Measurements from ENCODE around the gene SH3BP5L.
A peak's percentile ranks its signal among the peaks of the same experiment; 100 is the strongest.

SH3BP5L gene

DNA sequence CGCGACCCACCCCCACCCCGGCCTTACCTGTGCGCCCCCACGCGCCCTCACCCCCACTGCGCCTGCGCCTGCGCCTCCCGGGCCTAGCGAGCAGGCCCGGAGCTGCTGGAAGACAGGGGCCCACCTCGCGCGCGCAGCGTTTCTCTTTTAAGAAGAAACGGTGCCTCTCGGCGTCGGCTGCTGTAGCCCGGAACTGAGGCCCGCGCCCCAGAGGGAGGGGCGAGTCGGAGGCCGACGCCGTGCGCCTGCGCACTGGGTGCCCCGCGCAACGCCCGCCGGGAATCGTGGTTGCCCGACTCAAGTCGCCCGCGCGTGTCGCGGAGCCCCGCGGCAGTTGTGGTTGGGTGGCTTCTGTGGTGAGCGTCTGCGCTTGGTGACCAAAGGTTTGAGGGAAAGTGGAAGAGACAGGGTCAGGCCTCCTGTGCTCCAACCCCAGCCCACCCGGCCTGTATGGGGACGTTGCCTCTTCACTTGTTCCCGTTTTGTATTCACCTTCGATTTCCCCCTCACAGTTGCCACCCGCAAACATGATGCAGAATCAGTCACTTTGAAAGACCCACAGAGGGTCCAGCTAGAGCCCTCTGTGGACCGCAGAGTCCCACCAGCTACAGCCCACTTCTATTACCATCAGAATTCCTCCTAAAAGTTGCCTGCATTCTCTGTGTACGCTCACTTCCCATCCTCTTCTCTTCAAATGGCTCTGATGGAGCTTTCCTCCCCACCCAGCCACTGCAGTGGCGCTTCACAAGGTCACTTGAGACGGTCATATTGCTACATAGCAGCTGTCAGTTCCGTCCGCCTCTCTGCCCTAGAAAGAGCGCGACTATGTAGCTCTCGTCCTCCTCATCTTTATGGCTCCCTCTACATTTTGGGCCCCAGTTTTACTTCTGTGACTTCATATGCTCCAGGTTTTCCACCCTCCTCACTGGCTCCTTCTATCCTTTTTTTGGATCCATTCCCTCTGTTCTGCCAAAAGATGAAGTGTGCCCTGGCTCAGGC, 33.5 kb upstream of the SH3BP5L start, which contains the start of gene ZNF692:
Gene ZNF692, minus strand, starts transcription at position 195 of the 999 bp plus-strand sequence. CDS start 776 bp downstream, outside the sequence.
- no peaks in the 10 kb centered on the region for H3K27me3 ChIP-seq (replicated peaks; ENCODE audit: control insufficient read depth, insufficient read depth, low read length, poor library complexity, severe bottlenecking)
- peak within 1 kb of the TSS; percentile 73 for H3K27ac ChIP-seq (ENCODE audit: insufficient read depth, low read length, poor library complexity, severe bottlenecking)
- peak; percentile 92 to 95 (median 93) for DNase-seq
- H3K36me3 ChIP-seq (ENCODE audit: control insufficient read depth, insufficient read depth, low read length), result no peaks in the 10 kb centered on the region
- H3K4me3 ChIP-seq (ENCODE audit: insufficient read depth, low read depth, low read length, poor library complexity, severe bottlenecking), result peak within 1 kb of the TSS; percentile 53
- no peaks in the 10 kb centered on the region for H3K9me3 ChIP-seq (ENCODE audit: control insufficient read depth, low read length)
- H3K4me1 ChIP-seq (ENCODE audit: control insufficient read depth, insufficient read depth, low read length, poor library complexity, severe bottlenecking), result peaks cover 31% of the 10 kb centered on the region

GRCh38 chr1:248858096-248858890, 32.6 kb upstream of the SH3BP5L start:
- Histone ChIP-seq H3K27ac (ENCODE audit: insufficient read depth, low read length, poor library complexity, severe bottlenecking) (peak overlapping the region; percentile 73), H3K4me1 (ENCODE audit: control insufficient read depth, insufficient read depth, low read length, poor library complexity, severe bottlenecking) (peaks cover 26% of the 10 kb centered on the region), H3K36me3 (ENCODE audit: control insufficient read depth, insufficient read depth, low read length) (no peaks in the 10 kb centered on the region), H3K27me3 (replicated peaks; ENCODE audit: control insufficient read depth, insufficient read depth, low read length, poor library complexity, severe bottlenecking) (no peaks in the 10 kb centered on the region), H3K9me3 (ENCODE audit: control insufficient read depth, low read length) (no peaks in the 10 kb centered on the region), H3K4me3 (ENCODE audit: insufficient read depth, low read depth, low read length, poor library complexity, severe bottlenecking) (peak overlapping the region; percentile 53)
- peak in 2 of 3 donors; percentile 9 to 21 for DNase-seq

DNA sequence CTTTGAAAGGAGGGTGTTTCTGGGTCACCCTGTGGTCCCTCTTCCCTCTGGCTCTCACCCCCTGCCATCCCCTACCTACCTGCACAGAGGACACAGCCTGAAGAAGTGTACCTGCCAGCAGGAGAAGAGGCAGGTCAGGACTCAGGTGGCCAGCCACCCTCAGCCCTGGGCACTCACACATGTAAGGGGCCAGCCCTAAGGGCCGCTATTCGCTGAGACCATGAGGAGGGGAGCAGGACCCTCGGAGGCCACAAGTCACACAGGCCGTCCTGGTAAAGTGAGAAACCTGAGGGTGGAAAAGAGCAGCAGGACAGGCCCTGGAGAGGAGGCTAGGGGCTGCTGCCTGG, 32.0 kb upstream of the SH3BP5L start:
- Histone ChIP-seq H3K36me3 (ENCODE audit: control insufficient read depth, insufficient read depth, low read length) (no peaks in the 10 kb centered on the region), H3K27me3 (replicated peaks; ENCODE audit: control insufficient read depth, insufficient read depth, low read length, poor library complexity, severe bottlenecking) (no peaks in the 10 kb centered on the region), H3K27ac (ENCODE audit: insufficient read depth, low read length, poor library complexity, severe bottlenecking) (no peak overlapping the region), H3K9me3 (ENCODE audit: control insufficient read depth, low read length) (no peaks in the 10 kb centered on the region), H3K4me3 (ENCODE audit: insufficient read depth, low read depth, low read length, poor library complexity, severe bottlenecking) (peak overlapping the region; percentile 53), H3K4me1 (ENCODE audit: control insufficient read depth, insufficient read depth, low read length, poor library complexity, severe bottlenecking) (peaks cover 23% of the 10 kb centered on the region)
- no peak for DNase-seq

GRCh38 chr1:248857201-248857600, 31.5 kb upstream of the SH3BP5L start:
- H3K9me3 ChIP-seq (ENCODE audit: control insufficient read depth, low read length), result no peaks in the 10 kb centered on the region
- H3K27me3 ChIP-seq (replicated peaks; ENCODE audit: control insufficient read depth, insufficient read depth, low read length, poor library complexity, severe bottlenecking), result no peaks in the 10 kb centered on the region
- no peak overlapping the region for H3K4me3 ChIP-seq (ENCODE audit: insufficient read depth, low read depth, low read length, poor library complexity, severe bottlenecking)
- no peak overlapping the region for H3K27ac ChIP-seq (ENCODE audit: insufficient read depth, low read length, poor library complexity, severe bottlenecking)
- DNase-seq, result no peak
- H3K4me1 ChIP-seq (ENCODE audit: control insufficient read depth, insufficient read depth, low read length, poor library complexity, severe bottlenecking), result peaks cover 19% of the 10 kb centered on the region
- H3K36me3 ChIP-seq (ENCODE audit: control insufficient read depth, insufficient read depth, low read length), result no peaks in the 10 kb centered on the region

- Histone ChIP-seq H3K36me3 (ENCODE audit: control insufficient read depth, insufficient read depth, low read length) (no peaks in the 10 kb centered on the region), H3K4me3 (ENCODE audit: insufficient read depth, low read depth, low read length, poor library complexity, severe bottlenecking) (no peak overlapping the region), H3K9me3 (ENCODE audit: control insufficient read depth, low read length) (no peaks in the 10 kb centered on the region), H3K27me3 (replicated peaks; ENCODE audit: control insufficient read depth, insufficient read depth, low read length, poor library complexity, severe bottlenecking) (no peaks in the 10 kb centered on the region), H3K27ac (ENCODE audit: insufficient read depth, low read length, poor library complexity, severe bottlenecking) (no peak overlapping the region), H3K4me1 (ENCODE audit: control insufficient read depth, insufficient read depth, low read length, poor library complexity, severe bottlenecking) (peaks cover 19% of the 10 kb centered on the region)
- DNase-seq, result no peak
Measured at GRCh38 chr1:248856176-248856575, 30.5 kb upstream of the SH3BP5L start.

DNA sequence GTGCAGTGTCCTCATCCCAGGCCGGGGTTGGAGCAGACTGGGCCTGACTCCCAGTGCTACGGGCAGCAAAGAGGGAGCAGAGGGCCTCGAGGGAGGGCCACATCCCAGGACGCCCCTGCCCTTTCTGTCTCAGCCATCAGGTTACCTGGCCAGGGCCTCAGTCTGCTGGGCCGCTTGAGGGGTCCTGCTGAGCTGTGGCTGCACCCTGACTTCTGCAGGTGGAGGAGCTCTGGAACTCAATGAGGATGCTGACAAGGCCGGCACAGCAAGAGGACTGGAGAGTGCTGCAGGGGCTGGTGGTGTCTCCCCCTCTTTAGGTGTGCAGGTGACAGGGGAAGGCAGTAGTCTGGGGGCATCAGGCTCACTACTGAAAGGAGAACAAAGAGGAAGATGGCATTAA, 29.9 kb upstream of the SH3BP5L start:
- H3K4me3 ChIP-seq (ENCODE audit: insufficient read depth, low read depth, low read length, poor library complexity, severe bottlenecking), result no peak overlapping the region
- peaks cover 19% of the 10 kb centered on the region for H3K4me1 ChIP-seq (ENCODE audit: control insufficient read depth, insufficient read depth, low read length, poor library complexity, severe bottlenecking)
- H3K9me3 ChIP-seq (ENCODE audit: control insufficient read depth, low read length), result no peaks in the 10 kb centered on the region
- no peak overlapping the region for H3K27ac ChIP-seq (ENCODE audit: insufficient read depth, low read length, poor library complexity, severe bottlenecking)
- no peaks in the 10 kb centered on the region for H3K36me3 ChIP-seq (ENCODE audit: control insufficient read depth, insufficient read depth, low read length)
- H3K27me3 ChIP-seq (replicated peaks; ENCODE audit: control insufficient read depth, insufficient read depth, low read length, poor library complexity, severe bottlenecking), result no peaks in the 10 kb centered on the region
- no peak for DNase-seq

GRCh38 chr1:248853663-248854375, 28.1 kb upstream of the SH3BP5L start:
- no peak overlapping the region for H3K27ac ChIP-seq (ENCODE audit: insufficient read depth, low read length, poor library complexity, severe bottlenecking)
- DNase-seq, result no peak
- no peaks in the 10 kb centered on the region for H3K9me3 ChIP-seq (ENCODE audit: control insufficient read depth, low read length)
- H3K4me1 ChIP-seq (ENCODE audit: control insufficient read depth, insufficient read depth, low read length, poor library complexity, severe bottlenecking), result peaks cover 15% of the 10 kb centered on the region
- H3K27me3 ChIP-seq (replicated peaks; ENCODE audit: control insufficient read depth, insufficient read depth, low read length, poor library complexity, severe bottlenecking), result no peaks in the 10 kb centered on the region
- peaks cover 16% of the 10 kb centered on the region for H3K36me3 ChIP-seq (ENCODE audit: control insufficient read depth, insufficient read depth, low read length)
- no peak overlapping the region for H3K4me3 ChIP-seq (ENCODE audit: insufficient read depth, low read depth, low read length, poor library complexity, severe bottlenecking)

DNA sequence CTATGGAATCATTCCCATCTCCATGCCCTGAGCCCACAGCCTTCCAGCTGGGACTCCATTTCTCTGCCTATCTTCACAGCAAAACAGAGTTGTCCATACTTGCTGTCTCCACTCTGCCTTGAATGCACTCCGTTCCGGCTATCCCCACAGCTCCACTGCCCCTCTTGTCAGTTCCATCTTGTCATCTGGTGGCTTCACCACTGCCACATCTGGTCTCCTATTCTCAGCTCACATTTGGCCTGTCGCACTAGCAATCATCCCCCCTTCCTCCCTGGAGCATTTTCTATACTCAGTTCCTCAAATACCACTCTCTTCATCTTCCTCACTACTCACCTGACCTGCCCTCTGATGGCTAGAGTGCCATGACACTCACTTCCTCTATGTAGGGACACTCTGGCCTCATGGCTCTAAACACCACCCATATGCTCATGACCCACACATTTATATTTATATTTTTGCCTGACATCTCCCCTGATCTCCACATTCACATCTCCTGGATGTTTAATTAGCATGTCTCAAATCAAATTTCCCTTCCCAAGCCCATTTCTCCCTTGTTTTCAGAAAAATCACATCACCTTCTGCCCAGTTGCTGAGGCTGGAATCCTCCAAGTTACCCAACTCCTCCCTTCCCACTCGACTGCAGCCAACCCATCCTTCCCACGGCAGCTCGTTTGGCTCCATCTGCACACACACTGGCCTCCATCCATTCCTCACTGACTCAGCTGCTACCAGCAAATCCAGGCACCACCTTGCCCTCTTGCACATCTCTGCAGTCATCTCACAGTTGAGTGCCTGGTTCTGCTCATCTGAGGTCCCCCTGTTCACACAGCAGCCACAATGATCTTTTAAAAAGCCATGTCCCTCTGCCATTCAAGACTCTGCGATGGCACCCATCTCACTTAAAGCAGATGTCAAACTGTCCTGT, 27.0 kb upstream of the SH3BP5L start:
- H3K27ac ChIP-seq (ENCODE audit: insufficient read depth, low read length, poor library complexity, severe bottlenecking), result no peak overlapping the region
- H3K9me3 ChIP-seq (ENCODE audit: control insufficient read depth, low read length), result no peaks in the 10 kb centered on the region
- peaks cover 27% of the 10 kb centered on the region for H3K36me3 ChIP-seq (ENCODE audit: control insufficient read depth, insufficient read depth, low read length)
- H3K27me3 ChIP-seq (replicated peaks; ENCODE audit: control insufficient read depth, insufficient read depth, low read length, poor library complexity, severe bottlenecking), result no peaks in the 10 kb centered on the region
- H3K4me1 ChIP-seq (ENCODE audit: control insufficient read depth, insufficient read depth, low read length, poor library complexity, severe bottlenecking), result peaks cover 7% of the 10 kb centered on the region
- no peak for DNase-seq
- no peak overlapping the region for H3K4me3 ChIP-seq (ENCODE audit: insufficient read depth, low read depth, low read length, poor library complexity, severe bottlenecking)

GRCh38 chr1:248851390-248851789, 25.7 kb upstream of the SH3BP5L start:
- H3K4me1 ChIP-seq (ENCODE audit: control insufficient read depth, insufficient read depth, low read length, poor library complexity, severe bottlenecking), result no peaks in the 10 kb centered on the region
- no peak overlapping the region for H3K4me3 ChIP-seq (ENCODE audit: insufficient read depth, low read depth, low read length, poor library complexity, severe bottlenecking)
- no peaks in the 10 kb centered on the region for H3K9me3 ChIP-seq (ENCODE audit: control insufficient read depth, low read length)
- H3K27ac ChIP-seq (ENCODE audit: insufficient read depth, low read length, poor library complexity, severe bottlenecking), result no peak overlapping the region
- no peaks in the 10 kb centered on the region for H3K27me3 ChIP-seq (replicated peaks; ENCODE audit: control insufficient read depth, insufficient read depth, low read length, poor library complexity, severe bottlenecking)
- peaks cover 39% of the 10 kb centered on the region for H3K36me3 ChIP-seq (ENCODE audit: control insufficient read depth, insufficient read depth, low read length)
- no peak for DNase-seq

Measured in effector memory CD4-positive, alpha-beta T cell (primary cell).